ENCODE results near the gene IMPA2.

IMPA2 gene

DNA sequence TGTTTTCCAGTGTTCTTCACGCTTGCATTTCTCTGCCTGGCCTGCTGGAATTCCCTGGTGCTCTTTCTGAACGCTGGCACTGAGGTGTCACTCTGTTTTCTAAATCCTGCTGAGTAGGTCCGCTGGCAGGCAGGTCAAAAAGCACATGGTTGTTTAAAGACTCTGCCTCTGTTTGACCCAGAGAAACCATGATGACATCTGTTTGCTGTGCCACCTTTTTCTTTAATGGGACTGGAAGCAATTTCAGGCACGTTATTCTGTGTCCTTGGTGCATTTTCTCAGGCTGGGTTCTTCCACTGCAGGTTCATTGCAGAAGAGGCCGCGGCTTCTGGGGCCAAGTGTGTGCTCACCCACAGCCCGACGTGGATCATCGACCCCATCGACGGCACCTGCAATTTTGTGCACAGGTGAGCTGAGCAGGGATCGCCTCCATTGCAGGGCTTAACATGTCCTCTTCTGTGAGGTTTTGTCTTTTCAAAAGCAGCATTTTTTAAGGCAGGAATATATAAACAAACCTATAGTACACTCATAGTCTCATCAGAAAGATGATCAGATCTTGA, 28.4 kb downstream of the IMPA2 start:
- TF ChIP-seq FOXA1 (IDR thresholded peaks at IDR 0.05) (no peak), HDGF (IDR thresholded peaks at IDR 0.05; ENCODE audit: borderline replicate concordance) (no peak), ZNF384 (IDR thresholded peaks at IDR 0.05) (no peak), CTBP1 (IDR thresholded peaks at IDR 0.05; ENCODE audit: borderline replicate concordance) (no peak), SUZ12 (IDR thresholded peaks at IDR 0.05) (no peak), FOXK2 (IDR thresholded peaks at IDR 0.05) (no peak), LEF1 (IDR thresholded peaks at IDR 0.05; ENCODE audit: borderline replicate concordance) (no peak), NFRKB (IDR thresholded peaks at IDR 0.05) (no peak), SP1 (IDR thresholded peaks at IDR 0.05) (no peak), FOXM1 (IDR thresholded peaks at IDR 0.05; ENCODE audit: borderline replicate concordance) (no peak), L3MBTL2 (conservative IDR thresholded peaks at IDR 0.05) (no peak), BHLHE40 (IDR thresholded peaks at IDR 0.05; ENCODE audit: borderline replicate concordance) (no peak), ARNT (IDR thresholded peaks at IDR 0.05) (no peak), ELF4 (IDR thresholded peaks at IDR 0.05) (no peak), TARDBP (IDR thresholded peaks at IDR 0.05) (no peak)
- TF ChIP-seq, protein P1, sequence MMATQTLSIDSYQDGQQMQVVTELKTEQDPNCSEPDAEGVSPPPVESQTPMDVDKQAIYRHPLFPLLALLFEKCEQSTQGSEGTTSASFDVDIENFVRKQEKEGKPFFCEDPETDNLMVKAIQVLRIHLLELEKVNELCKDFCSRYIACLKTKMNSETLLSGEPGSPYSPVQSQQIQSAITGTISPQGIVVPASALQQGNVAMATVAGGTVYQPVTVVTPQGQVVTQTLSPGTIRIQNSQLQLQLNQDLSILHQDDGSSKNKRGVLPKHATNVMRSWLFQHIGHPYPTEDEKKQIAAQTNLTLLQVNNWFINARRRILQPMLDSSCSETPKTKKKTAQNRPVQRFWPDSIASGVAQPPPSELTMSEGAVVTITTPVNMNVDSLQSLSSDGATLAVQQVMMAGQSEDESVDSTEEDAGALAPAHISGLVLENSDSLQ (IDR thresholded peaks at IDR 0.05), result no peak
- ChIA-PET POLR2A (no interaction called here), CTCF (no interaction called here)
- no peak for DNase-seq (ENCODE audit: extremely low spot score)

DNA sequence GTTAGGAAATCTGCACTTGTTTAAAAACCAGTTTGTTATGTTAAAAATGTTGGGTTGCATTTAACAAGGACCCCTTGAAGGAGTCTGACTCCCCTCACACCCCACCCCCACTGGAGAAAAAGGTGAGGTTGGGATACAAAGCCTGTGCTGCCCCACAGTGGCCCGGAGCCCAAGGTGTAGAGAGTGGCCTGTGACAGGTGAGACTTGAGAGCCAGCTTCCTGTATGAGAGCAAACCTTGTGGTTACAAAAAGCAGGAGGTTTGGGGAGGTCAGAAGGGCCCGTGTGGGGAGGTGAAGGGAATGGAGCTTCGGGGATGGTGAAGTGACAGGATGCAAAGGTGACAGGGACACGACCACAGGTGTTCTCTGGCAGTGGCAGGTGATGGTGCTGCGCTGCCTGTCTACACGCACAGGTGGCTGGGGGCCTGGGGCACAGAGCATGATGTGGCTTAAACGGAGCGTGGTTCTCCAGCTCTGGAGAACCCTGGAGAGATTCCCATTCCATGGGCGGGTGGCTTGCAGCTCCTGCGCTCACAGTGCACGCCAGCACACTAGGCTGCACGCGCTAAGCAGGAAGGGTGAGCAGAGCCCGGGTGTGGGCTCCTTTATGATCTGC, 29.0 kb downstream of the IMPA2 start:
- ChIA-PET CTCF (no interaction called here), POLR2A (no interaction called here)
- TF ChIP-seq ARNT (IDR thresholded peaks at IDR 0.05) (no peak), TARDBP (IDR thresholded peaks at IDR 0.05) (no peak), BHLHE40 (IDR thresholded peaks at IDR 0.05; ENCODE audit: borderline replicate concordance) (no peak), HDGF (IDR thresholded peaks at IDR 0.05; ENCODE audit: borderline replicate concordance) (no peak), SUZ12 (IDR thresholded peaks at IDR 0.05) (no peak), LEF1 (IDR thresholded peaks at IDR 0.05; ENCODE audit: borderline replicate concordance) (no peak)

DNA sequence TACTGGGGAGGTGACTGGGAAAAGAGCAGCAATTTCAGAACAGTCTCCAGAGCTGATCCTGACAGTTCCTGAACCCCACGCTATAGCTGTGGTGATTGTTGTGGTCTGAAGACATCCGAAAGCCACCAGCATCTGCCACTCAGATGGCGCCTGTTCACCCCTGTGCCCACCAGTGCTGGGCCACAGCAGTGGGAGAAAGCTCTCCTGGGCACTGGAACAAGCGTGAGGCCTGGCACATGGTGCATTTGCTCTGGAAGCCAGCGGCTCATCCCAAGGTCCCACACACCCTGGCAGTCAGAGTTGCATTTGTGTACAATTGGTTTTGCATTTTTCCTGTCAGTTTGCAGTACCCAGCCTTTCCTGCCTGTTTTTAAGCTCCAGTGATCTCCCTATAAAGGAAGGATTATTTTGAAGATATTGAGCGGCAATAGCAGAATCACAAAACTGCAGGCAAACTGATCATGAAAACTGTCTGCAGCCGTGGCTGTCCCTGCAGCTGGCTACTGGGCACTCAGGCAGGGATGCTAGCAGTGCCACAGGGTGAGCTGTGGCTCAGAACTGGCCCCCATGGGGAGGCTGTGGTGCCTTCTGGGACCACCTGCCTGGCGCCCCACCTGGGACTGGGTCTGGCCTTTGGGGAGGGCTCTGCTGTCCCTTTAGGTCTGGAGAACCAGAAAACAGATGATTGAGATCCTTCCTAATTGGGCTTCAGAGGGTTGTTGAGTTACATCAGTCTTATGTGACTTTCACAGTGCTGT, 30.1 kb downstream of the IMPA2 start:
- DNase-seq (ENCODE audit: extremely low spot score), result no peak
- POLR2A ChIA-PET, result no interaction called here
- TF ChIP-seq LEF1 (IDR thresholded peaks at IDR 0.05; ENCODE audit: borderline replicate concordance) (no peak), BHLHE40 (IDR thresholded peaks at IDR 0.05; ENCODE audit: borderline replicate concordance) (no peak), ELF4 (IDR thresholded peaks at IDR 0.05) (no peak), FOXK2 (IDR thresholded peaks at IDR 0.05) (no peak), FOXM1 (IDR thresholded peaks at IDR 0.05; ENCODE audit: borderline replicate concordance) (no peak), SUZ12 (IDR thresholded peaks at IDR 0.05) (no peak), CTBP1 (IDR thresholded peaks at IDR 0.05; ENCODE audit: borderline replicate concordance) (no peak), ZNF384 (IDR thresholded peaks at IDR 0.05) (no peak), ARNT (IDR thresholded peaks at IDR 0.05) (no peak), NFRKB (IDR thresholded peaks at IDR 0.05) (no peak), FOXA1 (IDR thresholded peaks at IDR 0.05) (no peak), HDGF (IDR thresholded peaks at IDR 0.05; ENCODE audit: borderline replicate concordance) (no peak), L3MBTL2 (conservative IDR thresholded peaks at IDR 0.05) (no peak)
- CTCF ChIA-PET, result no interaction called here

More for the DNA sequence above, 29.0 kb downstream of the IMPA2 start:
- DNase-seq (ENCODE audit: extremely low spot score), result no peak

DNA sequence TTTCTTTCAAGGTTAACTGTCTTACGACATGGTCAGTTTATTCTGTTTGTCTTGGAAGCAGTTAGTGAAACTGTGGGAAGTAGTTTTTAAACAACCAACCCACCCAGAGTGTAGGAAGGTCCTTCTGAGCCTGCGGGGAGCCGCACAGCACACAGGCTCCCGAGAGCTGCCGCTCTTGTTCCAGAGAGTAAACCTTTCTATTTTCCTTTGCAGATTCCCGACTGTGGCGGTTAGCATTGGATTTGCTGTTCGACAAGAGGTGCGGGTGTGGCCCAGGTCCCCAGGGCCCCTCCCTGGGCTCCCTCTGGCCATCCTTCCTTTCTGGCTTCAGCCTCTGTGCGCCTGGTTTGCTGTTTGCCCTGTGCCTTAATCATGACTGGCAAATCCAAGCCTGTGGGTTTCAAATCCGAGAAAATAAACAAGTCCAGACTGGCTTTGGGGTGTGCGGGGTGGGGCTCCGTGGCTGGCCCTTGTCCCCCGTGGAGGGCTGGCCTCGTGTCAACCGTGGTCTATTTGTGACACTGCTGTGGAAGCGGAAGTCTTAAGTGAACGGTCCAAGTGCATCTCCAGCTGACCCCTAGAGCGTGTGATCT, 30.7 kb downstream of the IMPA2 start:
- TF ChIP-seq NFRKB (IDR thresholded peaks at IDR 0.05) (no peak), FOXA1 (IDR thresholded peaks at IDR 0.05) (no peak), L3MBTL2 (conservative IDR thresholded peaks at IDR 0.05) (no peak), CTBP1 (IDR thresholded peaks at IDR 0.05; ENCODE audit: borderline replicate concordance) (no peak), LEF1 (IDR thresholded peaks at IDR 0.05; ENCODE audit: borderline replicate concordance) (no peak)
- TF ChIP-seq, protein P1 (IDR thresholded peaks at IDR 0.05), result no peak
- POLR2A ChIA-PET, result no interaction called here
- CTCF ChIA-PET, result no interaction called here
- DNase-seq (ENCODE audit: extremely low spot score), result no peak

- ChIA-PET CTCF (no interaction called here), POLR2A (no interaction called here)
- no peak for DNase-seq (ENCODE audit: extremely low spot score)
- no peak for TF ChIP-seq FOXK2 (IDR thresholded peaks at IDR 0.05)
- no peak for TF ChIP-seq ZNF384 (IDR thresholded peaks at IDR 0.05)
- TF ChIP-seq SP1 (IDR thresholded peaks at IDR 0.05), result no peak
- TF ChIP-seq CTBP1 (IDR thresholded peaks at IDR 0.05; ENCODE audit: borderline replicate concordance), result no peak
- TF ChIP-seq LEF1 (IDR thresholded peaks at IDR 0.05; ENCODE audit: borderline replicate concordance), result no peak
- no peak for TF ChIP-seq SUZ12 (IDR thresholded peaks at IDR 0.05)
- no peak for TF ChIP-seq TARDBP (IDR thresholded peaks at IDR 0.05)
- TF ChIP-seq FOXA1 (IDR thresholded peaks at IDR 0.05), result no peak
- no peak for TF ChIP-seq FOXM1 (IDR thresholded peaks at IDR 0.05; ENCODE audit: borderline replicate concordance)
- TF ChIP-seq ARNT (IDR thresholded peaks at IDR 0.05), result no peak
Measured at GRCh38 chr18:12012697-12013096, 31.4 kb downstream of the IMPA2 start.

DNA sequence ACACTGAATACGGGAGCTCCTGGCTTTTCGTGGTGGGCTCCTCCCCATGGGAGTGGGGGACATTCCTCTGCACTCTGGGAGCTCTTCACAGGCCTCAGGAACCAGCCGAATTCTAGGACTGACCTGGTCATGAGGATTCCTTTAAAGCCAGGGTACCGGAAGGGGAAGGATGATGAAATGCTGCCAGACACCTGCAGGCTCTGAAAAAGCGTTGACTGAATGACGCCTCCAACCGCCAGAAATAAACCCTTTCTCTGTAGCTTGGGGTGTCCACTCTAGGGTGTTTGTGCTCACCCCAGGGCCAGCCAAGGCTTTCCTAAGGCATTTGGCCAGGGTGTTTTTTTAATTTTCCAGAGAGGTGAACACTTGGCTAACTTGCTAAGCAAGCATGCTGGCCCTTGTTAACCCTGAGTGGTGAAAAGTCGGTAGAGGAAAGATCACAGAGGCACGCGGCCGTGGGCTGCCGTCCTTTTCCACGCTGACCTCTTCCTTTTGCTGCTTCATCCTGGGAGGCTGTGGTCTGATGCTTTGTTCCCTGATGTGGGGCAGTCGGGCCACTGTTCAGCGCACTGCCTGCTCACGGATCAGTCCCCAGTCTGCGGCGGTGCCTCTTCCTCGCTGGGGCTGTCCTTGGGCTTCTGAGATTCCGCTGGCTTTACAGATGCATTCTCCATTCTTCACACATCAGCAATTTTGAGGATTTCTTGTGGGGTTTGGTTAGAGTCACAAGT, 32.0 kb downstream of the IMPA2 start:
- CTCF ChIA-PET, result no interaction called here
- POLR2A ChIA-PET, result no interaction called here
- no peak for DNase-seq (ENCODE audit: extremely low spot score)
- TF ChIP-seq LEF1 (IDR thresholded peaks at IDR 0.05; ENCODE audit: borderline replicate concordance), result no peak
- TF ChIP-seq NFRKB (IDR thresholded peaks at IDR 0.05), result no peak
- TF ChIP-seq HDGF (IDR thresholded peaks at IDR 0.05; ENCODE audit: borderline replicate concordance), result no peak
- no peak for TF ChIP-seq FOXM1 (IDR thresholded peaks at IDR 0.05; ENCODE audit: borderline replicate concordance)
- TF ChIP-seq L3MBTL2 (conservative IDR thresholded peaks at IDR 0.05), result no peak
- no peak for TF ChIP-seq ELF4 (IDR thresholded peaks at IDR 0.05)
- no peak for TF ChIP-seq ZNF384 (IDR thresholded peaks at IDR 0.05)
- TF ChIP-seq ARNT (IDR thresholded peaks at IDR 0.05), result no peak
- no peak for TF ChIP-seq BHLHE40 (IDR thresholded peaks at IDR 0.05; ENCODE audit: borderline replicate concordance)
- TF ChIP-seq CTBP1 (IDR thresholded peaks at IDR 0.05; ENCODE audit: borderline replicate concordance), result no peak
- no peak for TF ChIP-seq SP1 (IDR thresholded peaks at IDR 0.05)
- TF ChIP-seq SUZ12 (IDR thresholded peaks at IDR 0.05), result no peak
- no peak for TF ChIP-seq TARDBP (IDR thresholded peaks at IDR 0.05)
- no peak for TF ChIP-seq FOXK2 (IDR thresholded peaks at IDR 0.05)
- no peak for TF ChIP-seq FOXA1 (IDR thresholded peaks at IDR 0.05)
- TF ChIP-seq, protein P1 (IDR thresholded peaks at IDR 0.05), result no peak

Data from HEK293T (cell line).